Ishikawa (cell line): Measurements from ENCODE around the gene ARID1B.

Experiments
- CEBPB ChIP-seq: IDR thresholded peaks from 2 replicates; pipeline ENCODE4 v1.6.1; 2012
- CREB1 ChIP-seq: IDR thresholded peaks from 2 replicates; pipeline ENCODE4 v1.6.1; 2012; ENCODE audit warnings: low read depth
- EGR1 ChIP-seq: IDR thresholded peaks from 2 replicates; pipeline ENCODE4 v1.6.1; 2012
- EP300 ChIP-seq: IDR thresholded peaks from 2 replicates; pipeline ENCODE4 v1.6.1; 2012; ENCODE audit warnings: borderline replicate concordance
- FOXM1 ChIP-seq: IDR thresholded peaks from 2 replicates; pipeline ENCODE4 v1.6.1; 2012; ENCODE audit warnings: low read depth, borderline replicate concordance
- MAX ChIP-seq: IDR thresholded peaks from 2 replicates; pipeline ENCODE4 v1.6.1; 2012
- NFIC ChIP-seq: IDR thresholded peaks from 2 replicates; pipeline ENCODE4 v1.6.1; 2012
- RAD21 ChIP-seq: IDR thresholded peaks from 2 replicates; pipeline ENCODE4 v1.6.1; 2012; ENCODE audit warnings: low read depth
- REST ChIP-seq: IDR thresholded peaks from 2 replicates; pipeline ENCODE4 v1.6.1; 2012; ENCODE audit warnings: low read depth, mild to moderate bottlenecking
- TAF1 ChIP-seq: IDR thresholded peaks from 2 replicates; pipeline ENCODE4 v1.6.1; 2012; ENCODE audit warnings: low read depth, mild to moderate bottlenecking
- TCF12 ChIP-seq: IDR thresholded peaks from 2 replicates; pipeline ENCODE4 v1.6.1; 2012; ENCODE audit warnings: low read depth
- TEAD4 ChIP-seq: IDR thresholded peaks from 2 replicates; pipeline ENCODE4 v1.6.1; 2012
- YY1 ChIP-seq: IDR thresholded peaks from 2 replicates; pipeline ENCODE4 v1.6.1; 2012; ENCODE audit warnings: low read depth
- ZBTB7A ChIP-seq: IDR thresholded peaks from 2 replicates; pipeline ENCODE4 v1.6.1; 2012; ENCODE audit warnings: low read depth
- TF ChIP-seq, protein P1 (sequence below): IDR thresholded peaks from 2 replicates; pipeline ENCODE4 v1.6.1; 2012

Gene ARID1B

DNA sequence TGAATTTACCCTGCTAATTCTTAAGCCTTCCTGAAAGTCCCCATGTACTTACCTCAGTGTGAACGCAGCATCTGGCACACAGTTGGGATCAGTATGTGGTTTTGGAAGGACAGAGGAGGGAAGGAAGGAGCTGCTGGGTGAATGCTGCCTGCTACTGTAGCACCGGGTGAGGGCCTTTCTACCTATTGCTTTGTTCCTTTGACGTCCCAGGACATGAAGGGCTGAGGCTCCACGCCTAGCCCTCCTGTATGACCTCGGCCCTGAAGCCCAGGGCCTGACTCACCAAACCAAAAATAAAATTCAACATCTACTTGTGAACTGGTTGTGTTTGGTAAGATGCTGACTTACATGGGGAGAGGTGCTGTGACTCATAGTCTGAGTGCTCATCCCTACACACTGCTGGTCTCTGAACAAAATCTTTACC is 51.1 kb downstream of the ARID1B start:
- TF ChIP-seq ZBTB7A (no peak), FOXM1 (no peak), NFIC (no peak), EP300 (no peak), YY1 (no peak), TAF1 (no peak), REST (no peak)
- TF ChIP-seq, protein P1, sequence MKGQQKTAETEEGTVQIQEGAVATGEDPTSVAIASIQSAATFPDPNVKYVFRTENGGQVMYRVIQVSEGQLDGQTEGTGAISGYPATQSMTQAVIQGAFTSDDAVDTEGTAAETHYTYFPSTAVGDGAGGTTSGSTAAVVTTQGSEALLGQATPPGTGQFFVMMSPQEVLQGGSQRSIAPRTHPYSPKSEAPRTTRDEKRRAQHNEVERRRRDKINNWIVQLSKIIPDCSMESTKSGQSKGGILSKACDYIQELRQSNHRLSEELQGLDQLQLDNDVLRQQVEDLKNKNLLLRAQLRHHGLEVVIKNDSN, result no peak

DNA sequence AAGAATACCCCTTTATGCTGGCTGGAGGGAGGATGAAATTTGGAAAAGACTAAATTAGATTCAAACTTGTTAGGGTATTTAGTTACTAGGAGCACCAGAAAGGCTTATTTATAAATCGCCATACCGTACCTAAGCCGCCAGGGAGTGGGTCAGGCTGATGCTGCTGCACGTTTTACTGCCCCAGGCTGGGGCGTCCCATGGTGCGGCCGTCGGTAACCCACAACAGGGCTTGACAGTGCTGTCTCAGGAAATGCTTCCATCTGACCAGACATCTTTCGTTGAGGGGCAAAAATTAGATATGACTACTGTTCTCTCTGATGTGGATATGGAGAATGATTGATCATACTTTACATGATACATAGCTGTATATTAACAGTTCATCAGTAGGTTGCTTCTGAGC is 52.9 kb downstream of the ARID1B start:
- TF ChIP-seq MAX, result no peak
- TF ChIP-seq TEAD4, result no peak
- no peak for TF ChIP-seq EP300
- TF ChIP-seq TAF1, result no peak
- TF ChIP-seq, protein P1, result no peak
- no peak for TF ChIP-seq TCF12
- TF ChIP-seq RAD21, result no peak
- TF ChIP-seq NFIC, result no peak
- TF ChIP-seq REST, result no peak
- TF ChIP-seq CEBPB, result no peak
- TF ChIP-seq YY1, result no peak
- no peak for TF ChIP-seq EGR1
- no peak for TF ChIP-seq CREB1
- TF ChIP-seq FOXM1, result no peak
- TF ChIP-seq ZBTB7A, result no peak

GRCh38 chr6:156832231-156832647 is 55.1 kb downstream of the ARID1B start:
- TF ChIP-seq TEAD4, result no peak
- TF ChIP-seq FOXM1, result no peak
- TF ChIP-seq CREB1, result no peak
- TF ChIP-seq YY1, result no peak
- no peak for TF ChIP-seq CEBPB
- TF ChIP-seq, protein P1, result no peak
- no peak for TF ChIP-seq RAD21
- no peak for TF ChIP-seq REST
- TF ChIP-seq TCF12, result no peak
- TF ChIP-seq ZBTB7A, result no peak

- TF ChIP-seq NFIC (no peak), CEBPB (no peak), RAD21 (no peak), ZBTB7A (no peak), EP300 (no peak), CREB1 (no peak), TEAD4 (no peak), MAX (no peak), TCF12 (no peak), REST (no peak), YY1 (no peak), EGR1 (no peak), FOXM1 (no peak), TAF1 (no peak)
- TF ChIP-seq, protein P1, result no peak
Observed at GRCh38 chr6:156832669-156833068, 55.5 kb downstream of the ARID1B start.
